ENCODE results near the gene NUDT11. TPM values are rescaled to one million over a fixed set of nuclear protein-coding genes. Genes with fewer than 3 reads are reported as not detected.

NUDT11 gene
- total RNA-seq, 1 donor from 2014 or later: 0.14 TPM

Other genes starting within 250 kb of the NUDT11 start
- gene NUDT10, start 163.8 kb downstream of the NUDT11 start, total RNA-seq: 0.19 TPM
- not detected for gene CENPVL3, start 122.3 kb upstream of the NUDT11 start, total RNA-seq
- gene CENPVL2, start 186.2 kb upstream of the NUDT11 start, total RNA-seq: not detected
- not detected for gene CENPVL1, start 213.9 kb upstream of the NUDT11 start, total RNA-seq
- gene GSPT2, start 246.8 kb upstream of the NUDT11 start, total RNA-seq: 8.6 TPM

All from Right ventricle myocardium inferior (tissue), 1 donor.